GM13976 (cell line): ENCODE results near the gene PHF23.
A peak's percentile ranks its signal among the peaks of the same experiment; 100 is the strongest.

Source experiments
- DNase-seq: peaks from one replicate; pipeline ENCODE4 v3.0.0; 2012; ENCODE audit warnings: low spot score
- in situ Hi-C: fragments of 300-500 bp; cut with MboI; formaldehyde crosslinking; loops from one replicate; pipeline ENCODE4 v1.12.0; 2022; ENCODE audit warnings: low sequenced_read_pairs, mixed read lengths, inconsistent platforms; ENCODE audit not compliant: unreplicated experiment
- TF ChIP-seq, protein P1 (sequence below): IDR thresholded peaks from 2 replicates; pipeline ENCODE4 v1.5.1; 2012; ENCODE audit warnings: borderline replicate concordance, mild to moderate bottlenecking; ENCODE audit not compliant: insufficient read depth; ENCODE audit errors: extremely low read depth, missing control alignments, control extremely low read depth

PHF23 gene

GRCh38 chr17:7259555-7259889 is 20.3 kb upstream of the PHF23 start:
- in situ Hi-C loops, result no loop called here
- DNase-seq, result no peak
- TF ChIP-seq, protein P1, sequence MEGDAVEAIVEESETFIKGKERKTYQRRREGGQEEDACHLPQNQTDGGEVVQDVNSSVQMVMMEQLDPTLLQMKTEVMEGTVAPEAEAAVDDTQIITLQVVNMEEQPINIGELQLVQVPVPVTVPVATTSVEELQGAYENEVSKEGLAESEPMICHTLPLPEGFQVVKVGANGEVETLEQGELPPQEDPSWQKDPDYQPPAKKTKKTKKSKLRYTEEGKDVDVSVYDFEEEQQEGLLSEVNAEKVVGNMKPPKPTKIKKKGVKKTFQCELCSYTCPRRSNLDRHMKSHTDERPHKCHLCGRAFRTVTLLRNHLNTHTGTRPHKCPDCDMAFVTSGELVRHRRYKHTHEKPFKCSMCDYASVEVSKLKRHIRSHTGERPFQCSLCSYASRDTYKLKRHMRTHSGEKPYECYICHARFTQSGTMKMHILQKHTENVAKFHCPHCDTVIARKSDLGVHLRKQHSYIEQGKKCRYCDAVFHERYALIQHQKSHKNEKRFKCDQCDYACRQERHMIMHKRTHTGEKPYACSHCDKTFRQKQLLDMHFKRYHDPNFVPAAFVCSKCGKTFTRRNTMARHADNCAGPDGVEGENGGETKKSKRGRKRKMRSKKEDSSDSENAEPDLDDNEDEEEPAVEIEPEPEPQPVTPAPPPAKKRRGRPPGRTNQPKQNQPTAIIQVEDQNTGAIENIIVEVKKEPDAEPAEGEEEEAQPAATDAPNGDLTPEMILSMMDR, result no peak

DNA sequence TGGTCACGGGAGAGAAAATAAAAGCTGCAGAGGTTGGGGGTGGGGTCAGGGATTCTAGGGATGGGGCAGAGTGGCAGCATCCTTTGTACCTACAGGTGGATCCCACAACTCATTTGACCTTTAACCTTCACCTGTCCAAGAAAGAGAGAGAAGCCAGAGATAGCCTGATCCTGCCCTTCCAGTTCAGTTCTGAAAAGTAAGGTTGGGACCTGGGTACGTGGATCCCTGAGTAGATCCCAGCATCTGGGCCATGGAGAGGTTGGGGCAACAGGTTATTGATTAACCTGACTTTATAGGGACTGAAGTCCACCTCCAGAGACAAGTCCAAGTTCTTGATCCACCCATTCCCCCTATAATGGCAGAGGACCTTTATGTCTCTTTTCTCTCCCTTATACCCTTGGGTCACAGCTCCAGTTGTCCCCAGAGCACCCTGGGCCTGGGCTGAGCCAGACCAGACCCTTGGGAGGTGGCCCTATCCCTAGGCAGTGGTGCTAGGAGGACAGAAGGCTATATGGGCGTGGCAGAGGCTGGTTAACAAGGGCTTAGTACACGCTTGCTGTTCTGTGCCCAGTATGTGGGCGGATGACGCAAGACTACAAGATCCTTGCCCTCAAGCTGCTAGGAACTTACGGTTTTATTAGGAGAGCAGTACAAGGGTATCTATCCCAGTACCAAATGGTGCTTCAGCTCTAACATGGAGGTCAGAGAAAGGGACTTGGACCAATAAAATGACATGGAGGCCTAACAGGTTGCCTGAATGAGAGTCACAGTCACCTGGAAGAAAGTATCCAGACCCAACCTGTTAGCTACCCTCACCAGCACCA is 19.7 kb upstream of the PHF23 start:
- no peak for DNase-seq
- in situ Hi-C loops, result no loop called here
- TF ChIP-seq, protein P1, result no peak

- TF ChIP-seq, protein P1, result no peak
- no peak for DNase-seq
- in situ Hi-C loops, result no loop called here
Observed at GRCh38 chr17:7256766-7257456, 17.7 kb upstream of the PHF23 start.

DNA sequence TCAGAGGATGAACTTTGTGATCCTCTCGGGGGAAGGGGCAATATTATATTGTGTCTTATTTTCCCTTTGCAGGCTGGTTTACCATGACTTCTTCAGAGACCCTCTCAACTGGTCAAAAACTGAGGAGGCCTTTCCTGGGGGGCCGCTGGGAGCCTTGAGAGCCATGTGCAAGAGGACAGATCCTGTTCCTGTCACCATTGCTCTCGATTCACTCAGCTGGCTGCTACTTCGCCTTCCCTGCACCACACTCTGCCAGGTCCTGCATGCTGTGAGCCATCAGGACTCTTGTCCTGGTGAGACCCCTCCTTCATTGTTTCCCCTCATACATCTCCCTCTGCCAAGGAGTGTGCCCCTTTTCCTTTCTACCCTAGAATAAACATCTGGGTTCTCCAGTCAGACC is 15.3 kb upstream of the PHF23 start:
- in situ Hi-C loops, result no loop called here
- TF ChIP-seq, protein P1, result no peak

DNA sequence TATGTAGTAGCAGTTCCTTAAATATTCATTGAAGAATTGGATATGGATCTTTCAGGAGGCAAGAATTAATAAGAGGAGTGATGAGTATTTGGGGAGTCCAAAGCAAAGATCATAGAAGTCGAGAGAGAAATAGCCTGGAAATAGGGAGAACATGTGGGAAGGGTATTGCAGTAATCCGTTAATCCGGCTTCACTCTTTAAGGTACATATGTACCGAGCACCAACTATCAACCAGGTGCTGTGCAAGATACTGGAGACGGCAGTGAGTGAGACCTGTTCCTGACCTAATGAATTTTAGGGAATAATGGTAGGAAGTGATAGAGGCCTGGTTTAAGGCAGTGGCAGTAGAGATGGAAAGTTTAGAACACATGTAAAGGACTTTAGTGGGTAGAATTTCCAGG is 13.8 kb upstream of the PHF23 start:
- in situ Hi-C loops, result no loop called here
- no peak for DNase-seq
- TF ChIP-seq, protein P1, result no peak

More for the DNA sequence above, 15.3 kb upstream of the PHF23 start:
- no peak for DNase-seq

DNA sequence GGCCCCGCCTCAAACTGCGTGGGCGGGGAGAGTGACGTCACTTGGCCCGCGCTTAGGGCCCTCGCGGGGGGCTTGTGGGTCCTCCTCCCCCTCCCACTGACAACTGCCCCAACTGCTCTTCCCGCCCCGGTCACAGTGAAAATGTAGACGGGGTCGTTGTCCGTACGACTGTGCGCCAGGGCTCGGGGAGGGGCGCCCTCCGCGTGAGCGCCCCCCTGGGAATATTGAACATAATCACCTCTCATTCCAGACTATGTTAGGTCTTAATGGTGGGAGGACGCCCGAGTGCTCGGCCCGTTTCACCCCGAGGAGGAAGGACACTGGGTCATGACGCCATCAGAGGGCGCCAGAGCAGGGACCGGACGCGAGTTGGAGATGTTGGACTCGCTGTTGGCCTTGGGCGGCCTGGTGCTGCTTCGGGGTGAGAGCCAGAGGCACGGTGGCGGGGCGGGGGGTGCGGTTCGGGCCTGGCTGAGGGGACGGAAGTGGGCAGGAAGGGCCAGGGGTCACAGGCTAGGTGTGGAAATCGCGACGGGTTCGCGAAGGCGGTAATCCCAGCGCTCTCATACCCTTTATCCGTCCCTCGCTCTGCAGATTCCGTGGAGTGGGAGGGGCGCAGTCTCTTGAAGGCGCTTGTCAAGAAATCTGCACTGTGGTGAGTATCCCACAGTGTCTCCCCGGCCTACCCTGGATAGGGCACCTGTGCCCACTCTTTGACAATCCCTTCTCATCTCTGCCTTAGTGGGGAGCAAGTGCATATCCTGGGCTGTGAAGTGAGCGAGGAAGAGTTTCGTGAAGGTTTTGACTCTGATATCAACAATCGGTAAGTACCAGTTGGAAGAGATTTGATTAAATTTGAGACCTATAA is 13.2 kb upstream of the PHF23 start, which contains the start of gene ELP5:
ELP5 (plus strand) TSS at position 40 of the 868 bp plus-strand sequence; CDS start at position 376, 336 bp downstream.
- in situ Hi-C loops, result no loop called here
- peak; percentile 97 for DNase-seq
- TF ChIP-seq, protein P1, result peak; percentile 54
